ENCODE measurements around the gene TACR2. TPM values are rescaled to one million over a fixed set of nuclear protein-coding genes. Genes with fewer than 3 reads are reported as not detected.
A peak's percentile ranks its signal among the peaks of the same experiment; 100 is the strongest.

TACR2 gene
- total and polyA plus RNA-seq, 2 of the 13 experiments (the other 11 are each of a cell fraction or from before 2014, with no cell fraction given): 0.04 TPM; not detected in 1

- TF ChIP-seq ZNF709 (CRISPR knock-in tag; IDR thresholded peaks at IDR 0.05) (no peak), ZSCAN29 (CRISPR knock-in tag; conservative IDR thresholded peaks at IDR 0.05) (no peak), ZBTB7B (CRISPR knock-in tag; IDR thresholded peaks at IDR 0.05) (0 out of 2 replicates have a peak, but pooled peaks have one; percentile 81), DR1 (CRISPR knock-in tag; IDR thresholded peaks at IDR 0.05) (no peak)
Observed at GRCh38 chr10:69418052-69418752, 1.5 kb upstream of the TACR2 start (continued).

GRCh38 chr10:69417542-69417941 is 824 bp upstream of the TACR2 start:
- no peak overlapping the region for H3K9ac ChIP-seq (ENCODE audit: insufficient read depth, low read depth, low read length)
- intact Hi-C loops (cut with micrococcal nuclease; ENCODE audit: unreplicated experiment) (no loop called here), in situ Hi-C loops (cut with HindIII; ENCODE audit: extremely low pct_ligation_motif_present, low pct_unique_long_range_greater_than_20kb) (no loop called here)
- ATAC-seq (no peak), DNase-seq (ENCODE audit: low spot score) (no peak), FAIRE-seq (no peak)
- H3K4me1 ChIP-seq (ENCODE audit: insufficient read depth, low read length): peaks cover 51% of the 10 kb centered on the region
- no peak overlapping the region for H3K4me3 ChIP-seq (replicated peaks in 1 of 3; ENCODE audit: insufficient read depth in 1 of 3, low read depth in 2 of 3, low read length in 3 of 3)
- H3K36me3 ChIP-seq (replicated peaks in 1 of 2; ENCODE audit: control insufficient read depth in 1 of 2, insufficient read depth in 2 of 2, low read length in 2 of 2): no peaks in the 10 kb centered on the region
- no peaks in the 10 kb centered on the region for H3K79me2 ChIP-seq (ENCODE audit: insufficient read depth, low read length)
- BruUV-seq (replicated peaks): no TSS peak
- H2AFZ ChIP-seq (ENCODE audit: low read length): no peak overlapping the region
- no peaks in the 10 kb centered on the region for H4K20me1 ChIP-seq (ENCODE audit: insufficient read depth, low read length)
- H3K27me3 ChIP-seq (ENCODE audit: control insufficient read depth in 1 of 2, insufficient read depth in 2 of 2, low read length in 2 of 2): 0 out of 5 replicates have a peak, but pooled peaks cover 0 to 5% of the 10 kb centered on the region in 2 experiments
- WGBS (ENCODE audit: low lambda C conversion rate): 78% methylated on average over 9 of the region's 11 CpGs
- POLR2A ChIA-PET: no interaction called here
- no peak overlapping the region for H3K4me2 ChIP-seq (ENCODE audit: low read depth, low read length)
- H3K9me3 ChIP-seq (ENCODE audit: low read length): no peaks in the 10 kb centered on the region
- TF ChIP-seq HDAC1 (CRISPR knock-in tag; IDR thresholded peaks at IDR 0.05) (0 out of 2 replicates have a peak, but pooled peaks have one; percentile 2), MBD4 (IDR thresholded peaks at IDR 0.05; ENCODE audit: borderline replicate concordance, low read length) (no peak), ZBTB25 (CRISPR knock-in tag; IDR thresholded peaks at IDR 0.05) (no peak), ZBTB33 (CRISPR knock-in tag; IDR thresholded peaks at IDR 0.05) (peak; percentile 81), ZNF407 (CRISPR knock-in tag; IDR thresholded peaks at IDR 0.05; ENCODE audit: not compliant biosample characterization) (no peak), KDM3A (CRISPR knock-in tag; IDR thresholded peaks at IDR 0.05; ENCODE audit: low read depth) (no peak)
- peak overlapping the region; percentile 37 for H3K27ac ChIP-seq (ENCODE audit: extremely low read length, insufficient read depth, low read length)
- CTCF ChIA-PET (ENCODE audit: low intra/inter-chr PET ratio, low total read pairs): no interaction called here

Data from HepG2 (cell line).